GM18867 (cell line): ENCODE data around the gene ZNG1F.
"Not testable (repeated sequence)": the region's sequence is repeated elsewhere in the genome, so short reads cannot be mapped to it uniquely, and the experiment has no call there.

Experiments
- ATAC-seq: cut with Tn5 transposase; IDR thresholded peaks from one replicate; pipeline ENCODE4 v1.9.1; 2021; ENCODE audit warnings: mild to moderate bottlenecking, moderate library complexity; ENCODE audit not compliant: unreplicated experiment

ZNG1F gene

DNA sequence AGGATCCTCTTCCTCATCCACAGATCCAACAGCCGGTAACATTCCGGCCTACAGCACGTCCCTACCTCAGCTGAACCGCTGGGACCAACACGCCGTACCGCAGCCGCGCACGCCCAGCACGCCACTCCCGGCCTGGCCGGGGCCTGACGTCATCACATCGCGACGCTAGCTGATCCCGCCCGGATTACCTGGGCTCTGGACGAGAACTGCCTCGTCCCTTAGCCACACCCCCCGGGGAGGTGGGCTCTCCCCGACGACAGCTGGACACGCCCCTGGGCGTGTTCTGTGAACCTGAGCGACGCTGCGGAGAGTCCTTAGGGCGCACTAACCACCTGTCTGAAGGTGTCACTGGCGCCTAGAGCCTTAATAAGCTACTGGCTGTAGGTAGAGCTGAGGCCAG lies at the start of gene ZNG1F:
ZNG1F (minus strand) TSS at position 101 of the 400 bp plus-strand sequence; CDS start at position 42, 59 bp downstream.
- ATAC-seq = not testable (repeated sequence)

DNA sequence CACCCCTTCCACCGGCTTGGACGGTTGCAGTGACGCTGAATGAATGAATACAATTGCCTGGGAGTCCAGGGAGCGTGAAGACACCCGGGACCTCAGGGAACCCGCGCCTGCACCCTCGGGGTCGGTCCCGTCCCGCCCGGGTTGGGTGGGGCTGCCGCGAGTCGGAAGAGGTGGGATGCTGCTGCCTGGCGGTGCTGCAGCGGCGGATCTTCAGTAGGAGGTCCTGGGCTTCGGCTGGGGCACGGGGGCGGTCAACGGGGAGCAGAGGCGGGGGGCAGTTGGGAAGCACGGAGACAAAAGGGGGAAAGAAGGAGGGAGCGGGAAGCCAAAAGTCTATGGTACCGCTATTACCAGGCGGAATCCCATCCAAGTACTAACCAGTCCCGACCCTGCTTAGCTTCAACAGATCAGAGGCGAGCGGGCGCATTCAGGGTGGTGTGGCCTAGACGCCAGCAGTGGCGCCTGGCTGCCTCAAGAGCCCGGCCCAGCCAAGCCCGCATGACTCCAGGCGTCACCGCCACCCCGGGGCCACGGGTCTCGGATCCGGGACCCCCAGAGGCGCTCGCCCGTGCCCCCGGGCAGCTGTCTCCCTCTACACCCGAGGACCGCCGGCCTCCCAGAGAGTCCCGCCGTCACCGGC lies 48.1 kb upstream of the ZNG1F start:
- not testable (repeated sequence) for ATAC-seq

DNA sequence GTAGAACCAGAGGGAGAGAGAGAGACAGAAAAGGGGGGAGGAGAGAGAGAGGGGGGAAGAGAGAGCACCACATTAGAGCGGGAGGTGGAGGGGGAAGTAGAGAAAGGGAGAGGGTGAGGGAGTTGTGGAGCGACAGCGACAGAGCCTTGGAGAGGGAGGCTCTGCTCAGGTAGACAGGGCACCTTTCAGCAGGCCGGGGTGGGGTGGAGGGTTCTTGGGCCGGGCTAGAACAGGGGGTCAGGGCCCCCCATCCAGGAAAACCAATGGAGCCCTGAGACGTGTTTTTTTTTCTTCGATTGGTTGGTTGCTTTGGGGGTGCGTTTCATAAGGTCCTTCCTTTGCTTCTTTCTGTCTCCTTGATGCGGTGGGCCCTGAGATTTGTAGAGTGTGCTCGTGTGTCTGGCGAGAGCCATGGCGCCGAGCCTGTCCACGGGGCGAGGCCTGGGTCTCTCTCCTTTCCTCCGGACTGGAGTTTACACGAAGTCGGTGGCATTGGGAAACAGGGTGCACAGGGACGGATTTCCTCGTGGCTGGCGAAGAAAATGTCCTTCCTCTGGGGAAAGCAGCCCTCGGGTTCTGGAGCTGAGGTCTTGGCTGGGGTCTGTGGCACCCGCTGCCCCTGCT lies 47.5 kb upstream of the ZNG1F start:
- not testable (repeated sequence) for ATAC-seq

DNA sequence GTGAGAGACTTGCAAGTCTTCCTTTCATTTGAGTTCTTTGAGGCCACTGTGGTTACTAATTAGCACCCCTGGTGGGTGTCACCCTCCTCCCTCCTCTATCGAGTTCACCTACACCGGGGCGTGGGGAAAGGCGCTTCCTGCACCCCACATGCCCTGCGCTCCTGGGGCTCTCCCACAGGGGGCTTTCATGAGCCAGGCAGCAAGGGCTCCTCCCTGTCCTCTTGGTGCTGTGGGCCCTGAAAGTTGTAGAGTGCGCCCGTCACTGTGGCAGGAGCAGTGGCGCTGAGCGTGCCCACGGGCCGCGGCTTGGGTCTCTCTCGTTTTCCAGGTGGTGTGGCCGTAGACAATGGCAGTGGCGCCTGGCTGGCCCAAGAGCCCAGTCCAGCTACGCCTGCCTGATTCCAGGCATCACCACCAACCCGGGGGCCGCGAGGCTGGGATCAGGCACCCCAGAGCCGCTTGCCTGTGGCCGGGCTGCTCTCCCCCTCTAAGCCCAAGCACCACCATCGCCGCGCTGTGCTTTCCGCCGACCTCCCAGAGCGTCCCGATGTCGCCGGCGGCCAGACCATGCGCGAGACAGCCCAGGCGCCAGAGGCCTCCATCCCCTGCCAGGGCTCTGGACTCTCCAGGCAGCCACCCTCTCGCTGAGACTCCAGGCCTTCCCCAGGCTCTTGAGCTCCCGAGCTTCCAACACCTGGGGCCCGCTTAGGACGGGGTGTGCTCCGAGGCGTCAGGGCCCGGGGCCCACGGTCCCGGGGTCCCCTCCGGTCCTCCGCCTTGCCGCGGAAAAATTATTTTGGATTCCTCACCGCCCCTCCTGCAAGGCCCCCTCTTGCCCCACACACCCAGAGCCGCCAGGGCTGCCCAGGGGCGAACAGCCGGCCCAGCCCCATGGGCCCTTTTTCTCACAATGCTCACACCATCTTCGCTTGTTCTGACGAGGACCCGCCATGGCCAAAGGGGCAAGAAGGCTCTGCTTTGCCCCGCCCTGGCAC lies 46.0 kb upstream of the ZNG1F start:
- peak; percentile 100 for ATAC-seq

- peak; percentile 18 for ATAC-seq
Measured at GRCh38 chr9:41234221-41234620, 45.1 kb upstream of the ZNG1F start.

DNA sequence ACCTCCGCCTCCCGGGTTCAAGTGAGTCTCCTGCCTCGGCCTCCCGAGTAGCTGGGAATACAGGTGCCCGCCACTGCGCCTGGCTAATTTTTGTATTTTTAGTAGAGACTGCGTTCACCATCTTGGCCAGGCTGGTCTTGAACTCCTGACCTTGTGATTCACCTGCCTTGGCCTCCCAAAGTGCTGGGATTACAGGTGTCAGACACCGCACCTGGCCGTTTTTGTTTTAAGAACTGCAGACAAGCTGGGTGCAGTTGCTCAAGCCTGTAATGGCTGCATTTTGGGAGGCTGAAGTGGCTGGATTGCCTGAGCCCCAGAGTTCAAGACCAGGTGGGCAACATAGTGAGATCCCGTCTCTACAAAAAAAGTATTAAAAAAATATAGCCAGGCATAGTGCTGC lies 43.2 kb upstream of the ZNG1F start:
- not testable (repeated sequence) for ATAC-seq

DNA sequence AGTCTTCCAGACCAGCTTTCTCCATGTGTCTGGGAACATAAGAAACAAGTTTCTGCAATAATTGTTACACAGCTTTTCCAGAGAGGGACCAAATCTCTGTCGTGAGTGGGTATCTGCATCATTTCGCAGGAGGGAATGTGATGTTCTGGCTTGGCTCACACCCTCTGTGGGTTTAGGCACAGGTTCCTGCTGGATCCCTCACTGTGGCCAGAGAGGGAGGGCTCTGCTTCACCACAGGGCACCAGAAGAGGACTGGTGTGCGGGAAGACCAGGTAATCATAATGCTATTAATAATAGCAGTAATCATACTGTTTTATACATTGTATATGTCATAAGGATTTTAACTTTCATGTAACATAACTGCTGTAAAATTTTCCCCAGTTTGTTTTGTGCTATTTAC lies 41.3 kb upstream of the ZNG1F start:
- not testable (repeated sequence) for ATAC-seq

- ATAC-seq = peak; percentile 42
Measured at GRCh38 chr9:41229408-41230401, 40.6 kb upstream of the ZNG1F start.

GRCh38 chr9:41219831-41220230 lies 30.7 kb upstream of the ZNG1F start:
- ATAC-seq = not testable (repeated sequence)

- ATAC-seq = not testable (repeated sequence)
Measured at GRCh38 chr9:41188439-41188838, 678 bp downstream of the ZNG1F start.

DNA sequence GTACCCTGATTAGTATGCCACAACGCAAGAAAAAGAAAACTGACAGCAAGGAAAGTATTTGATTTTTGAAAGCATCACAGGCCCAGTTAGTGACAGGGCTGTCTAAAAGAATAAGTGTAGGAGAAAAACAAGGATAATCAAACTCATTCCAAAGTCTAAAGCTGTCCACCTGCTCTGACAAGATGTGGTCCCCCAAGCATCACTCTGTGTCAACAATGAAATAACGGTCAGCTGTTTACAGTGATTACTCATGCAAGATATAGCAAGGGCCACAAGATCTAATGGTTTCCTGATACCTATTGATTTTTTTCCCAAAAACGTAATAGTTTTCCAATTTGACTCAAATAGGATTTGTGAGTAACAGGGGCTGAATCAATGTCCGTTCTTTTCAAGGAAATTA lies 14.1 kb downstream of the ZNG1F start:
- ATAC-seq = not testable (repeated sequence)

DNA sequence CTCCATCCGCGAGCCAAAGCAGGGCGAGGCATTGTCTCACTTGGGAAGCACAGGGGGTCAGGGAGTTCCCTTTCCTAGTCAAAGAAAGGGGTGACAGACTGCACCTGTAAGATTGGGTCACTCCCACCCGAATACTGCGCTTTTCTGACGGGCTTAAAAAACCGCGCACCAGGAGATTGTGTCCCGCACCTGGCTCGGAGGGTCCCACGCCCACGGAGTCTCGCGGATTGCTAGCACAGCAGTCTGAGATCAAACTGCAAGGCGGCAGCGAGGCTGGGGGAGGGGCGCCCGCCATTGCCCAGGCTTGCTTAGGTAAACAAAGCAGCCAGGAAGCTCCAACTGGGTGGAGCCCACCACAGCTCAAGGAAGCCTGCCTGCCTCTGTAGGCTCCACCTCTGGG lies 39.0 kb downstream of the ZNG1F start:
- not testable (repeated sequence) for ATAC-seq

GRCh38 chr9:41141878-41142277 lies 47.2 kb downstream of the ZNG1F start:
- ATAC-seq = not testable (repeated sequence)

- ATAC-seq = not testable (repeated sequence)
Measured at GRCh38 chr9:41128581-41128980, 60.5 kb downstream of the ZNG1F start, which contains the start of gene FOXD4L6. Gene FOXD4L6, minus strand, starts transcription at chr9:41128681. Its CDS starts 298 bp downstream, at chr9:41128383.

DNA sequence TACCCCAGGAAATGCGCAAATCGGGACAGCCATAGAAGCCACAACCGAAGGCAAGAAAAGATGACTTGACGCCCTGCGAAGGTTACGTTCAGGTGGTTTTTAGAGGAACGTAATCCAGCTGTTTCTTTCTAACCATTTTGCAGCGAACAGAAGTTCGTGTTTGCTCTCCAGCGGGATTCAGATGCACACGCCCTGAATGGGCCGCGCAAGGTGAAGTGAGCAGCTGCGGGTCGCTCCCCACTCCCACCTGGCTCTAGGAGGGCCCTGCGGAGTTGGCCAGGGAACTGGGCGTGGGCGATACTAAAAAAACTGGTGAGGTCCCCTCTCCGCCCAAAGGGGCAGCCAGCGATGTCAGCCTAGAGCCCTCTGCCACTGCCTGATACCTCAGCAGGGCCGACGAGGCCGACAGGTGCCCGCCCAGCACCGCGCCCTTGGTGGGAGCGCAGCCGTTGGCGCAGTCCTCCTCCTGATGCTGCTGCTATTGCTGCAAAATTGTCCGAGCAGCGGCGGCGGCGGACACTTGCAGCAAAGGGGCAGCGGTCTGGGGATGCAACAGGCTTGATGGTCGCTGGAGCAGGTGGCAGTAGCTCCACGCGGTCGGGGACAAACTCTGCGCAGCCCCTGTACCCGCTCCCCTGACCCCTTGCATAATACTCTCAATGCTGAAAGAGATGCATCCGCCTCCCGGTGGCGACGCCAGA lies 62.2 kb downstream of the ZNG1F start:
- ATAC-seq = not testable (repeated sequence)

DNA sequence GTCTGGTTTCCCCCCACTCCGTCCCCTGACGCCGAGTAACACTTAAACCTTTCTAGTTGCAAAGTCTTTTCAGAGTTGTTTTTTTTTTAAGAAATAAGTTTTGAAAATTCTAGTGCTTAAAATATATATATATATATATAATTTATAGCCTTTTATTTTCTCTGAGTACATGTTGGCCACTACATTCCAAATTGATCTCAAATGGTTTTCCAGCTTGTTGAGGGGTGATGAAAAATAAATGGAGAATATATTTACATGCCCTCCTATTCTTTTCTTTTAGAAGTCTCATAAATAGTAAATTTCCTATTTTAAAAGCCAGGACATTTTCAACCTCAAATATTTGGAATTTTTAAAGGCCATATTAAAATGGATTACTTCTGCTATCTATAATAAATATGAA lies 63.2 kb downstream of the ZNG1F start:
- ATAC-seq = not testable (repeated sequence)

GRCh38 chr9:41125109-41125658 lies 63.9 kb downstream of the ZNG1F start:
- not testable (repeated sequence) for ATAC-seq

GRCh38 chr9:41124250-41125108 lies 64.6 kb downstream of the ZNG1F start:
- ATAC-seq = not testable (repeated sequence)
